Muscle layer of colon (tissue), 2 donors: ENCODE measurements around the gene LRRC37A.
A peak's percentile ranks its signal among the peaks of the same experiment; 100 is the strongest.
"Not testable (repeated sequence)": the region's sequence is repeated elsewhere in the genome, so short reads cannot be mapped to it uniquely, and the experiment has no call there.

ENCODE experiments used
- H3K27ac ChIP-seq: one replicate; pipeline ENCODE4 v1.7.0; 2013; ENCODE audit warnings: low read depth, mild to moderate bottlenecking, low read length, moderate library complexity
- H3K27me3 ChIP-seq, 2 donors: one replicate each; pipeline ENCODE4 v1.7.0; 2013; ENCODE audit warnings: low read length in 2 of 2, mild to moderate bottlenecking in 2 of 2; ENCODE audit not compliant: insufficient read depth in 2 of 2, control insufficient read depth in 1 of 2
- H3K36me3 ChIP-seq: one replicate; pipeline ENCODE4 v1.7.0; 2013; ENCODE audit warnings: mild to moderate bottlenecking, low read length; ENCODE audit not compliant: insufficient read depth
- H3K4me1 ChIP-seq: one replicate; pipeline ENCODE4 v1.7.0; 2013; ENCODE audit warnings: mild to moderate bottlenecking, low read length; ENCODE audit not compliant: insufficient read depth
- H3K4me3 ChIP-seq, 2 donors: one replicate each; pipeline ENCODE4 v1.7.0; 2013; ENCODE audit warnings: low read length in 2 of 2, low read depth in 1 of 2, mild to moderate bottlenecking in 1 of 2, moderate library complexity in 1 of 2
- H3K9ac ChIP-seq: one replicate; pipeline ENCODE4 v1.7.0; 2013; ENCODE audit warnings: low read length
- H3K9me3 ChIP-seq: one replicate; pipeline ENCODE4 v1.7.0; 2013; ENCODE audit warnings: mild to moderate bottlenecking, low read length
- donor health status: abdominal sarcoma.
- donor health status: Adenocarcinoma of cecum.

Gene LRRC37A

DNA sequence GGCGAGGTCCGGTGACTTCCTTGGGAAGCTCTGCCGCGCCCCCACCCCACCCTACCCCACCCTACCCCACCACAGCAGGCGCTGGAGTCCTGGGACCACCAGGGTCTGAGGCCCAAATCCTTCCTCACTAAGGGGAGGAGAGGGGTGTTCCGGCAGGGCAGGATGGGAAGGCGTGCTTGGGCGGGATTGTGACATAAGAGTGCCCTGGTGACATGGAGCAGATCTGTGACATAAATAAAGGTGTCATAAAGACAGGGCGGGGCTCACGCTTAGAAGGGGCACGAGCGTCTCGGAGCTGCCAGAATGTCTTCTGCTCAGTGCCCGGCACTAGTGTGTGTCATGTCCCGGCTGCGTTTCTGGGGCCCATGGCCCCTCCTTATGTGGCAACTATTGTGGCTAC, at the start of gene LRRC37A:
TSS of gene LRRC37A (plus strand) at position 301 of the 400 bp plus-strand sequence. CDS start at position 304, 3 bp downstream.
- not testable (repeated sequence) for H3K4me3 ChIP-seq, H3K27me3 ChIP-seq, H3K9me3 ChIP-seq, H3K9ac ChIP-seq, H3K27ac ChIP-seq, H3K4me1 ChIP-seq, H3K36me3 ChIP-seq

DNA sequence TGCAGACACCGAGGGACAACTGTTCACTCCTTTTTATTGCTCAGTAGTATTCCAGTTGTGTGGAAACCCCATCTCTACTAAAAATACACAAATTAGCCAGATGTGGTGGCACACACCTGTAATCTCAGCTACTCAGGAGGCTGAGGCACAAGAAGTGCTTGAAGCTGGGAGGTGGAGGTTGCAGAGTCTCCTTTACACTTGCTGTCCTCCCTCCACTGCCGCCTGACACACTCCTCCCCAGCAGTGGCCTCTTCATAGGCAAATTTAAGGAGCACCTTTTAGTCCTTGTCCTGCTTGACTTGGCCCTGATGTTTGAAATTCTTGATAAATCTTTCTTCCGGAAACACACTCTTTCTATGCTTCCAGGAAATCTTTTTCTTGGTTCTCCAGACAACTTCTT, 45.8 kb upstream of the LRRC37A start:
- not testable (repeated sequence) for H3K36me3 ChIP-seq, H3K27ac ChIP-seq, H3K4me3 ChIP-seq, H3K27me3 ChIP-seq, H3K9me3 ChIP-seq, H3K4me1 ChIP-seq, H3K9ac ChIP-seq

DNA sequence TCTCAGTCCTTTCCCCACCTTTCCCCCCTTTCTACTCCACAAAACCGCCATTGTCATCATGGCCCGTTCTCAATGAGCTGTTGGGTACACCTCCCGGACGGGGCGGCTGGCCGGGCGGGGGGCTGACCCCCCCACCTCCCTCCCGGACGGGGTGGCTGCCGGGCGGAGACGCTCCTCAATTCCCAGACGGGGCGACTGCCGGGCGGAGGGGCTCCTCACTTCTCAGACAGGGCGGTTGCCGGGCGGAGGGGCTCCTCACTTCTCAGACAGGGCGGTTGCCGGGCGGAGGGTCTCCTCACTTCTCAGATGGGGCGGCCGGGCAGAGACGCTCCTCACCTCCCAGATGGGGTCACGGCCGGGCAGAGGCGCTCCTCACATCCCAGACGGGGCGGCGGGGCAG, 42.1 kb upstream of the LRRC37A start:
- not testable (repeated sequence) for H3K9ac ChIP-seq, H3K4me1 ChIP-seq, H3K27ac ChIP-seq, H3K9me3 ChIP-seq, H3K36me3 ChIP-seq, H3K27me3 ChIP-seq, H3K4me3 ChIP-seq

DNA sequence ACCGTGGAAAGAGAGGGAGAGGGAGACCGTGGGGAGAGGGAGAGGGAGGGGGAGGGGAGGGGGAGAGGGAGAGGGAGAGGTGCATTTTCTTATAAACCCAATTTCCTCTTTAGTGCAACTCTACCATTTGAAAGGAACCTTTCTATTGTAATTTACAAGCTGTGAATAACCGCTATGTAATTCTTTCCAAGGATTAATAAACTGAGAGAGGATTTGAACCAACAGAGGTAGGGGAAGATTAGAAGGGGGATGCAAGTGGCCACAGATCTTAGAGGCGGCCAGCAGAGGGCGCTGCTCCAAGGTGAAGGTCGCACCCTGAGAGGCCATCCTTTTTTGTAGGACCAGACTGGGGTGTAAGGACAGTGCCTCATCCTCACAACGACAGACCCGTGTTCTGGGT, 41.2 kb upstream of the LRRC37A start:
- not testable (repeated sequence) for H3K9me3 ChIP-seq, H3K4me1 ChIP-seq, H3K36me3 ChIP-seq, H3K9ac ChIP-seq, H3K4me3 ChIP-seq, H3K27ac ChIP-seq, H3K27me3 ChIP-seq

DNA sequence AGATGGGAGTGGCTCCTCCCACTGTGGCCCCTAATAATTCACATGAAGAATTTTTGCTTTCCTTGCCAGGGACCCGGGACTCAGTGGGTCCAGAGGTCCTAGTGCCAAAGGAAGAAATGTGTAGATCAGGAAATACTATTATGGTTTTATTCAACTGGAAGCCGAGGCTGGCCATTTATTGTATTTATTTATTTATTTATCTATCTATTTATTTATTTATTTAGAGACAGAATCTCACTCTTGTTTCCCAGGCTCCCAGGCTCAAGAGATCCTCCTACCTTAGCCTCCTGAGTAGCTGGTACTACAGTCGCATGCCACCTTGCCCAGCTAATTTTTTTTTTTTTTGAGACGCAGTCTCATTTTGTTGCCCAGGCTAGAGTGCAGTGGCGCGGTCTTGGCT, 40.7 kb upstream of the LRRC37A start:
- H3K9me3 ChIP-seq, H3K4me1 ChIP-seq, H3K9ac ChIP-seq, H3K36me3 ChIP-seq, H3K4me3 ChIP-seq, H3K27ac ChIP-seq, H3K27me3 ChIP-seq: not testable (repeated sequence)

GRCh38 chr17:46256369-46256768, 38.6 kb upstream of the LRRC37A start:
- not testable (repeated sequence) for H3K9me3 ChIP-seq, H3K27me3 ChIP-seq, H3K4me3 ChIP-seq, H3K27ac ChIP-seq, H3K4me1 ChIP-seq, H3K9ac ChIP-seq, H3K36me3 ChIP-seq

DNA sequence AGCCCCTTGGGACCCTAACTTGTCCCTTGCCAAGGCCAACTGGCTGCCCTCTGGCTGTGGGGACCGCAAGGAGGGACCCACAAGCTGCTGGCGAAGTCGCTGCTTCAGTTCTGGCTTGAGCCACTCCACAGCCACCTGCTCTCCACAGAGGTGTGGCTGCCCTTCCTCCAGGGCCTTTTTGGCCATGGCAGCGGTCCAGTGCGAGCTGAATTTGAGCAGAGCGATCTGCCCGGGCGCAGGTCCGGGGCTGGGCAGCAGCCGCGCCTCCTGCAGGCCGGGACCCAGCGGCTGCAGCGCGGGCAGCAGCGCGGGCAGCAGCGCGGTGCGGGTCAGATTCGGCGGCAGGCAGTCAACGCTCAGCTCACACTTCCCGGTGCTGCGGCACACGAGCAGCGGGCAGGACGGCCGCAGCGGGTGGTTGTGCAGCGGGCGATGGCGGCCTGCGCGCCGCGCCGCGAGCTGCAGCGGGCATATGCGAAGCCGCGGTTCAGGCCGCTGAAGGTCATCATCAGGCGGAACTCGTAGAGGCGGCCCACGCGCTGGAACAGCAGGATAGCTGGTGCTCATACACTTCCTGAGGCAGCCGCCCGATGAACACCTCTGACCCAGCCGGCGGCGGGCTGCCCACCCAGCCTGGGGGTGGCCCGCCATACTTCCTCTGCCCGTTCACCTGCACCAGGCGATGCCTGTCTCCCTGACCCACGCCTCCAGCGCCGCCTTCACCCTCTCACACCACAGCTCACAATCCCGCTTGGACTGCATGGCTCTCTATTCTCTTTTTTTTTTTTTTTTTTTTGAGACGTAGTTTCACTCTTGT, 34.9 kb upstream of the LRRC37A start:
- not testable (repeated sequence) for H3K4me1 ChIP-seq, H3K36me3 ChIP-seq, H3K9ac ChIP-seq, H3K27ac ChIP-seq, H3K27me3 ChIP-seq, H3K9me3 ChIP-seq
- peak overlapping the region in 1 of 2 donors; percentile 46 for H3K4me3 ChIP-seq

GRCh38 chr17:46262271-46262670, 32.7 kb upstream of the LRRC37A start:
- Histone ChIP-seq H3K4me3 (no peak overlapping the region), H3K9me3 (no peaks in the 10 kb centered on the region), H3K27ac (no peak overlapping the region), H3K4me1 (peaks cover 9% of the 10 kb centered on the region), H3K27me3 (no peaks in the 10 kb centered on the region), H3K36me3 (no peaks in the 10 kb centered on the region), H3K9ac (no peak overlapping the region)

DNA sequence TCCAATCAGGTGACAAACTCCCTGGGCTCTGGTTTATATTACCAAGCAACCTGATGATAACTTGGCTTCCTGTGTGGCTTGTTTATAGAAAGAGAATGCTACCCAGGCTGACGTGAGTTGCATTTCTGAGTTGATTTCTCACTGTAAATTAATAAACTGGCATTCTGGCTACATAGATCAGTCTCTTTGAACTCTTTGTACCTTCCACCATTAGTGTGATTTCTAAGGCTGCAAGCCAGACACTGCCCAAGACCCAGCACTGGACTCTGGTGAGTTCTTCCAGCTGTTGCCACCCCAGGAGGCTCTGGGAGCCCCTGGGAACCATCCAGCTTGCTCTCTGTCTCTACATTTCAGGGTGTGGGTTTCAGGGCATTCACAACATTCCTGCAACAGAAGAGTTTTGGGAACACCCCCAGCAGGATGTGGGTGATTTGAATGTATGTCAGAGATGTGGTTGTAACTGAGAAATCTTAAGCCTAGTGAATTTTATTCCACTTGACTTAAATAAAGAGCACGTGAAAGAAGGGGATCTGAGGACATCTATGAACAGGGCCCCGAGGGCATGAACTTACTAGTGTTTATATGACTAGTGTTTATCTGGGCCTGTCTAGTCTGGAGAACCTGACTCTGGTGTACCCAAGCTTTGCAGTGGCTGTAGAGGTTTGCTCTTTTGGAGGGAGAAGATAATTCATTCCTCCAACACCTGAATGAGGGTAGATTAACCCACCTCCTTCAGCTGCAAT, 30.3 kb upstream of the LRRC37A start:
- H3K4me1 ChIP-seq, result peaks cover 14% of the 10 kb centered on the region
- H3K27me3 ChIP-seq, result no peaks in the 10 kb centered on the region
- H3K9me3 ChIP-seq, result no peaks in the 10 kb centered on the region
- no peaks in the 10 kb centered on the region for H3K36me3 ChIP-seq
- H3K27ac ChIP-seq, result no peak overlapping the region
- no peak overlapping the region for H3K4me3 ChIP-seq
- H3K9ac ChIP-seq, result no peak overlapping the region

- Histone ChIP-seq H3K4me1 (peaks cover 14% of the 10 kb centered on the region), H3K9ac (peak overlapping the region; percentile 84), H3K4me3 (peak overlapping the region; percentile 60 to 92), H3K27ac (peak overlapping the region; percentile 81)
- not testable (repeated sequence) for H3K9me3 ChIP-seq, H3K36me3 ChIP-seq, H3K27me3 ChIP-seq
Observed at GRCh38 chr17:46266063-46266655, 28.8 kb upstream of the LRRC37A start.

GRCh38 chr17:46266656-46267544, 28.0 kb upstream of the LRRC37A start:
- peak overlapping the region; percentile 64 to 92 for H3K4me3 ChIP-seq
- H3K9me3 ChIP-seq, result no peaks in the 10 kb centered on the region
- H3K9ac ChIP-seq, result peak overlapping the region; percentile 84
- H3K4me1 ChIP-seq, result peaks cover 14% of the 10 kb centered on the region
- H3K27me3 ChIP-seq, result no peaks in the 10 kb centered on the region
- H3K36me3 ChIP-seq, result no peaks in the 10 kb centered on the region
- peak overlapping the region; percentile 86 for H3K27ac ChIP-seq
